Stimulated activated naive CD8-positive, alpha-beta T cell treated with anti-CD3 and anti-CD28 coated beads, Interleukin-15, Interleukin-2, amounts not matched to agents 100 U/mL and 50 U/mL, for 24 hours (primary cell): ENCODE data around the gene PBX4.

Source experiments
- ATAC-seq: fragments of 150-1000 bp; cut with Tn5 transposase; one replicate; pipeline ENCODE4 v1.10.0; 2021
- DNase-seq: peaks from one replicate; pipeline ENCODE4 v3.0.0; 2021

Gene PBX4

GRCh38 chr19:19588546-19588945 lies 29.9 kb downstream of the PBX4 start:
- no peak for DNase-seq
- ATAC-seq, result no peak

GRCh38 chr19:19587771-19588170 lies 30.7 kb downstream of the PBX4 start:
- DNase-seq (no peak), ATAC-seq (no peak)

GRCh38 chr19:19584356-19584755 lies 34.1 kb downstream of the PBX4 start:
- DNase-seq (no peak), ATAC-seq (no peak)

- DNase-seq (no peak), ATAC-seq (no peak)
Observed at GRCh38 chr19:19582471-19582870, 36.0 kb downstream of the PBX4 start.

- DNase-seq (no peak), ATAC-seq (no peak)
Observed at GRCh38 chr19:19581391-19581790, 37.1 kb downstream of the PBX4 start.

GRCh38 chr19:19580418-19580817 lies 38.1 kb downstream of the PBX4 start:
- ATAC-seq (no peak), DNase-seq (no peak)

GRCh38 chr19:19579533-19580361 lies 38.7 kb downstream of the PBX4 start:
- no peak for DNase-seq
- ATAC-seq, result no peak

GRCh38 chr19:19578252-19578651 lies 40.2 kb downstream of the PBX4 start:
- no peak for ATAC-seq
- no peak for DNase-seq

GRCh38 chr19:19575411-19575810 lies 43.1 kb downstream of the PBX4 start:
- no peak for DNase-seq
- ATAC-seq, result no peak

- DNase-seq (no peak), ATAC-seq (no peak)
Observed at GRCh38 chr19:19571071-19571786, 47.3 kb downstream of the PBX4 start.

GRCh38 chr19:19570571-19570970 lies 47.9 kb downstream of the PBX4 start:
- ATAC-seq, result no peak
- no peak for DNase-seq

GRCh38 chr19:19568802-19569756 lies 49.4 kb downstream of the PBX4 start:
- ATAC-seq (no peak), DNase-seq (no peak)

- ATAC-seq (no peak), DNase-seq (no peak)
Observed at GRCh38 chr19:19567391-19567790, 51.1 kb downstream of the PBX4 start.

- ATAC-seq (no peak), DNase-seq (no peak)
Observed at GRCh38 chr19:19566306-19566705, 52.2 kb downstream of the PBX4 start.

GRCh38 chr19:19563348-19563848 lies 55.1 kb downstream of the PBX4 start:
- no peak for ATAC-seq

GRCh38 chr19:19562665-19563347 lies 55.7 kb downstream of the PBX4 start:
- no peak for DNase-seq

More at GRCh38 chr19:19563348-19563848, 55.1 kb downstream of the PBX4 start:
- no peak for DNase-seq

GRCh38 chr19:19561946-19562664 lies 56.4 kb downstream of the PBX4 start:
- ATAC-seq (no peak), DNase-seq (no peak)

More at GRCh38 chr19:19562665-19563347, 55.7 kb downstream of the PBX4 start:
- ATAC-seq, result peak; percentile 71

- DNase-seq (no peak), ATAC-seq (no peak)
Observed at GRCh38 chr19:19559931-19560330, 58.6 kb downstream of the PBX4 start.

GRCh38 chr19:19558636-19559035 lies 59.9 kb downstream of the PBX4 start:
- DNase-seq, result no peak
- ATAC-seq, result no peak

GRCh38 chr19:19558055-19558454 lies 60.4 kb downstream of the PBX4 start:
- ATAC-seq (no peak), DNase-seq (no peak)
